IPS-20b (cell line): ENCODE measurements around the gene PLXNA1.

Experiments used
- H3K27ac ChIP-seq: one replicate; pipeline ENCODE4 v1.5.1; 2013; ENCODE audit warnings: low read length
- H3K27me3 ChIP-seq: 2 replicates; pipeline ENCODE4 v1.6.1; 2013; ENCODE audit warnings: mild to moderate bottlenecking, low read length, inconsistent platforms; ENCODE audit not compliant: insufficient read depth
- H3K36me3 ChIP-seq: 2 replicates; pipeline ENCODE4 v1.6.1; 2013; ENCODE audit warnings: low read depth, mild to moderate bottlenecking, inconsistent platforms, low read length, moderate library complexity; ENCODE audit not compliant: insufficient read depth
- H3K4me1 ChIP-seq: 2 replicates; pipeline ENCODE4 v1.6.1; 2013; ENCODE audit warnings: mild to moderate bottlenecking, control low read depth, inconsistent platforms, low read length, moderate library complexity; ENCODE audit not compliant: insufficient read depth
- H3K4me3 ChIP-seq: 2 replicates; pipeline ENCODE4 v1.5.1; 2013; ENCODE audit warnings: mild to moderate bottlenecking, low read length, inconsistent platforms
- H3K9ac ChIP-seq: 2 replicates; pipeline ENCODE4 v1.6.1; 2013; ENCODE audit warnings: low read depth, mild to moderate bottlenecking, inconsistent platforms, low read length, moderate library complexity
- H3K9me3 ChIP-seq: 2 replicates; pipeline ENCODE4 v1.6.1; 2013; ENCODE audit warnings: mild to moderate bottlenecking, low read depth, low read length, inconsistent platforms; ENCODE audit not compliant: insufficient read depth

The PLXNA1 gene

GRCh38 chr3:126962756-126963155 is 20.2 kb upstream of the PLXNA1 start:
- Histone ChIP-seq H3K9ac (no peak overlapping the region), H3K27me3 (no peaks in the 10 kb centered on the region), H3K27ac (no peak overlapping the region), H3K4me1 (peaks cover 9% of the 10 kb centered on the region), H3K9me3 (no peaks in the 10 kb centered on the region), H3K36me3 (no peaks in the 10 kb centered on the region), H3K4me3 (no peak overlapping the region)

- Histone ChIP-seq H3K9ac (no peak overlapping the region), H3K36me3 (no peaks in the 10 kb centered on the region), H3K9me3 (no peaks in the 10 kb centered on the region), H3K27ac (no peak overlapping the region), H3K4me1 (peaks cover 9% of the 10 kb centered on the region), H3K27me3 (no peaks in the 10 kb centered on the region), H3K4me3 (no peak overlapping the region)
These were observed 19.4 kb upstream of the PLXNA1 start for GRCh38 chr3:126963261-126964190.

- H3K27ac ChIP-seq: no peak overlapping the region
- no peaks in the 10 kb centered on the region for H3K27me3 ChIP-seq
- no peaks in the 10 kb centered on the region for H3K36me3 ChIP-seq
- H3K4me3 ChIP-seq: no peak overlapping the region
- no peak overlapping the region for H3K9ac ChIP-seq
- peaks cover 9% of the 10 kb centered on the region for H3K4me1 ChIP-seq
- H3K9me3 ChIP-seq: no peaks in the 10 kb centered on the region
These were observed 18.7 kb upstream of the PLXNA1 start for GRCh38 chr3:126964261-126964660.

- Histone ChIP-seq H3K9ac (no peak overlapping the region), H3K4me1 (peaks cover 6% of the 10 kb centered on the region), H3K4me3 (no peak overlapping the region), H3K36me3 (no peaks in the 10 kb centered on the region), H3K27ac (no peak overlapping the region), H3K9me3 (no peaks in the 10 kb centered on the region), H3K27me3 (no peaks in the 10 kb centered on the region)
These were observed 18.0 kb upstream of the PLXNA1 start for GRCh38 chr3:126964950-126965349.

GRCh38 chr3:126965526-126966080 is 17.3 kb upstream of the PLXNA1 start:
- no peaks in the 10 kb centered on the region for H3K27me3 ChIP-seq
- no peak overlapping the region for H3K27ac ChIP-seq
- no peak overlapping the region for H3K4me3 ChIP-seq
- H3K9me3 ChIP-seq: no peaks in the 10 kb centered on the region
- no peaks in the 10 kb centered on the region for H3K36me3 ChIP-seq
- no peaks in the 10 kb centered on the region; the same call in 1 of the 2 replicates for H3K4me1 ChIP-seq
- no peak overlapping the region for H3K9ac ChIP-seq

GRCh38 chr3:126967386-126967785 is 15.5 kb upstream of the PLXNA1 start:
- Histone ChIP-seq H3K9me3 (no peaks in the 10 kb centered on the region), H3K4me1 (no peaks in the 10 kb centered on the region; the same call in 1 of the 2 replicates), H3K27me3 (no peaks in the 10 kb centered on the region), H3K4me3 (no peak overlapping the region), H3K9ac (no peak overlapping the region), H3K36me3 (no peaks in the 10 kb centered on the region), H3K27ac (no peak overlapping the region)

GRCh38 chr3:126968391-126969390 is 14.2 kb upstream of the PLXNA1 start:
- Histone ChIP-seq H3K9me3 (no peaks in the 10 kb centered on the region), H3K27me3 (no peaks in the 10 kb centered on the region), H3K4me3 (no peak overlapping the region), H3K27ac (no peak overlapping the region), H3K4me1 (no peaks in the 10 kb centered on the region; the same call in 1 of the 2 replicates), H3K9ac (no peak overlapping the region), H3K36me3 (no peaks in the 10 kb centered on the region)

GRCh38 chr3:126969586-126969985 is 13.3 kb upstream of the PLXNA1 start:
- H3K9me3 ChIP-seq: peaks cover 8% of the 10 kb centered on the region
- H3K9ac ChIP-seq: no peak overlapping the region
- H3K27me3 ChIP-seq: no peaks in the 10 kb centered on the region
- H3K4me3 ChIP-seq: no peak overlapping the region
- no peak overlapping the region for H3K27ac ChIP-seq
- no peaks in the 10 kb centered on the region; the same call in 1 of the 2 replicates for H3K4me1 ChIP-seq
- H3K36me3 ChIP-seq: no peaks in the 10 kb centered on the region

GRCh38 chr3:126970101-126970500 is 12.8 kb upstream of the PLXNA1 start:
- H3K27me3 ChIP-seq: no peaks in the 10 kb centered on the region
- no peak overlapping the region for H3K4me3 ChIP-seq

GRCh38 chr3:126970921-126971320 is 12.0 kb upstream of the PLXNA1 start:
- no peaks in the 10 kb centered on the region; the same call in 1 of the 2 replicates for H3K4me1 ChIP-seq
- no peak overlapping the region for H3K9ac ChIP-seq
- no peaks in the 10 kb centered on the region for H3K36me3 ChIP-seq
- no peak overlapping the region for H3K4me3 ChIP-seq
- peaks cover 18% of the 10 kb centered on the region for H3K9me3 ChIP-seq
- no peaks in the 10 kb centered on the region for H3K27me3 ChIP-seq
- no peak overlapping the region for H3K27ac ChIP-seq

More at GRCh38 chr3:126970101-126970500, 12.8 kb upstream of the PLXNA1 start:
- Histone ChIP-seq H3K4me1 (no peaks in the 10 kb centered on the region; the same call in 1 of the 2 replicates), H3K9me3 (peaks cover 13% of the 10 kb centered on the region), H3K27ac (no peak overlapping the region), H3K9ac (no peak overlapping the region), H3K36me3 (no peaks in the 10 kb centered on the region)

GRCh38 chr3:126971891-126972351 is 11.0 kb upstream of the PLXNA1 start:
- no peak overlapping the region for H3K9ac ChIP-seq
- H3K4me1 ChIP-seq: no peaks in the 10 kb centered on the region; the same call in 1 of the 2 replicates
- no peak overlapping the region for H3K27ac ChIP-seq
- peaks cover 18% of the 10 kb centered on the region for H3K9me3 ChIP-seq
- H3K36me3 ChIP-seq: no peaks in the 10 kb centered on the region
- H3K27me3 ChIP-seq: no peaks in the 10 kb centered on the region
- H3K4me3 ChIP-seq: no peak overlapping the region
